MCF 10A (cell line): ENCODE data around the gene PTBP3. TPM values are rescaled to one million over a fixed set of nuclear protein-coding genes. Genes with fewer than 3 reads are reported as not detected.
"Not testable (repeated sequence)": the region's sequence is repeated elsewhere in the genome, so short reads cannot be mapped to it uniquely, and the experiment has no call there.

Source experiments
- BruUV-seq: library from RNA; stranded (reverse); fragments of 400-500 nt; replicated peaks from 2 replicates; lab custom pipeline; 2021; lab: Mats Ljungman, UMichigan
- CTCF ChIA-PET: fragments of 300-600 bp; sonication (Branson Sonifier 250); formaldehyde crosslinking; extraction: SDS; loops from one replicate; lab custom pipeline; 2021; ENCODE audit warnings: antibody characterized with exemption, inconsistent platforms; lab: Yijun Ruan, JAX
- POLR2A ChIA-PET: fragments of 300-600, 350-650 bp; sonication (Branson Sonifier 250); formaldehyde crosslinking; extraction: SDS; loops from one replicate; lab custom pipeline; 2020; ENCODE audit warnings: antibody characterized with exemption, inconsistent platforms; lab: Yijun Ruan, JAX
- DNase-seq: peaks from one replicate; pipeline ENCODE4 v3.0.0-alpha.2; 2018; ENCODE audit not compliant: unreplicated experiment
- H3K27ac Mint-ChIP-seq: one replicate; pipeline ENCODE4 v1.8.0; 2022; ENCODE audit warnings: mild to moderate bottlenecking, low read depth, mixed read lengths; ENCODE audit not compliant: unreplicated experiment
- H3K27me3 Mint-ChIP-seq: one replicate; pipeline ENCODE4 v1.8.0; 2022; ENCODE audit warnings: mixed read lengths; ENCODE audit not compliant: insufficient read depth, unreplicated experiment
- H3K36me3 Mint-ChIP-seq: one replicate; pipeline ENCODE4 v1.8.0; 2022; ENCODE audit warnings: mild to moderate bottlenecking, moderate library complexity, mixed read lengths; ENCODE audit not compliant: insufficient read depth, unreplicated experiment
- H3K4me1 Mint-ChIP-seq: one replicate; pipeline ENCODE4 v1.8.0; 2022; ENCODE audit warnings: mixed read lengths; ENCODE audit not compliant: insufficient read depth, unreplicated experiment
- H3K4me3 Mint-ChIP-seq: one replicate; pipeline ENCODE4 v1.8.0; 2022; ENCODE audit warnings: mild to moderate bottlenecking, moderate library complexity, mixed read lengths; ENCODE audit not compliant: unreplicated experiment
- H3K9me3 Mint-ChIP-seq: one replicate; pipeline ENCODE4 v1.8.0; 2022; ENCODE audit warnings: mixed read lengths; ENCODE audit not compliant: unreplicated experiment
- CTCF ChIP-seq: fragments of 200-600 bp; IDR thresholded peaks from one replicate; pipeline ENCODE4 v1.8.0; 2022; ENCODE audit warnings: antibody characterized with exemption, mild to moderate bottlenecking; ENCODE audit not compliant: unreplicated experiment
- intact Hi-C: fragments of 100-400 bp; cut with micrococcal nuclease; formaldehyde crosslinking; loops from 2 replicates; pipeline ENCODE4 v1.14.1; 2022
- total RNA-seq: library from RNA; stranded (reverse); gene quantifications from 2 replicates; pipeline ENCODE4 v1.2.3, GENCODE V29; 2022

The PTBP3 gene
- total RNA-seq, 1 experiment from 2014 or later, result 79.2 TPM

GRCh38 chr9:112367465-112367864 is 34.0 kb upstream of the PTBP3 start:
- H3K4me1 Mint-ChIP-seq, result no peaks in the 10 kb centered on the region
- H3K27me3 Mint-ChIP-seq, result no peaks in the 10 kb centered on the region
- ChIA-PET POLR2A (interaction anchor here (0.7 to 1.9 kb wide), 2 partner anchors 11 to 12 kb away, joined by 3 to 5 read pairs; partner anchors contain the start of gene HSDL2), CTCF (interaction anchor here (0.7 to 3.9 kb wide), 4 partner anchors 254 to 286 kb away, joined by 3 to 25 read pairs (median 6); no protein-coding TSS in a partner anchor)
- H3K9me3 Mint-ChIP-seq, result peaks cover 17% of the 10 kb centered on the region
- DNase-seq, result no peak
- no peak overlapping the region for H3K27ac Mint-ChIP-seq
- intact Hi-C loops, result loop anchor here (10.0 kb wide), 1 partner anchor 603 kb away; no protein-coding TSS in a partner anchor
- no peak for TF ChIP-seq CTCF
- BruUV-seq, result no TSS peak
- H3K4me3 Mint-ChIP-seq, result no peak overlapping the region
- no peaks in the 10 kb centered on the region for H3K36me3 Mint-ChIP-seq

GRCh38 chr9:112366591-112366990 is 33.2 kb upstream of the PTBP3 start:
- Mint-ChIP-seq H3K4me1 (no peaks in the 10 kb centered on the region), H3K27me3 (no peaks in the 10 kb centered on the region), H3K36me3 (no peaks in the 10 kb centered on the region), H3K4me3 (no peak overlapping the region), H3K9me3 (peaks cover 17% of the 10 kb centered on the region), H3K27ac (no peak overlapping the region)
- no peak for DNase-seq
- intact Hi-C loops, result loop anchor here (10.0 kb wide), 1 partner anchor 602 kb away; no protein-coding TSS in a partner anchor
- CTCF ChIA-PET, result interaction anchor here (0.6 to 3.9 kb wide), 8 partner anchors 10 to 579 kb away, joined by 3 to 25 read pairs (median 3); no protein-coding TSS in a partner anchor
- no TSS peak for BruUV-seq
- POLR2A ChIA-PET, result interaction anchor here (0.6 to 1.1 kb wide), 6 partner anchors 12 to 855 kb away, joined by 3 to 5 read pairs (median 3); partner anchors contain the start of genes FKBP15, HSDL2 and SLC31A1
- TF ChIP-seq CTCF, result no peak

- H3K4me1 Mint-ChIP-seq, H3K27me3 Mint-ChIP-seq, H3K36me3 Mint-ChIP-seq, BruUV-seq, DNase-seq, H3K27ac Mint-ChIP-seq, H3K4me3 Mint-ChIP-seq: not testable (repeated sequence)
- ChIA-PET CTCF (interaction anchor here (0.6 to 3.9 kb wide), 3 partner anchors 252 to 422 kb away, joined by 3 to 25 read pairs (median 4); no protein-coding TSS in a partner anchor), POLR2A (interaction anchor here (1.0 kb wide), 1 partner anchor 14 kb away, joined by 5 read pairs; no protein-coding TSS in a partner anchor)
- intact Hi-C loops, result loop anchor here (10.0 kb wide), 1 partner anchor 600 kb away; no protein-coding TSS in a partner anchor
- peaks cover 17% of the 10 kb centered on the region for H3K9me3 Mint-ChIP-seq
Observed at GRCh38 chr9:112365257-112365656, 31.8 kb upstream of the PTBP3 start.

GRCh38 chr9:112364761-112365160 is 31.3 kb upstream of the PTBP3 start:
- H3K4me3 Mint-ChIP-seq, result no peak overlapping the region

More at GRCh38 chr9:112364761-112365160, 31.3 kb upstream of the PTBP3 start:
- intact Hi-C loops, result loop anchor here (10.0 kb wide), 1 partner anchor 600 kb away; no protein-coding TSS in a partner anchor
- H3K4me1 Mint-ChIP-seq, result peaks cover 5% of the 10 kb centered on the region
- H3K27me3 Mint-ChIP-seq, result no peaks in the 10 kb centered on the region
- no peak for TF ChIP-seq CTCF
- H3K36me3 Mint-ChIP-seq, result no peaks in the 10 kb centered on the region
- no peak for DNase-seq
- no TSS peak for BruUV-seq
- peaks cover 13% of the 10 kb centered on the region for H3K9me3 Mint-ChIP-seq
- ChIA-PET POLR2A (interaction anchor here (1.0 kb wide), 1 partner anchor 14 kb away, joined by 5 read pairs; no protein-coding TSS in a partner anchor), CTCF (interaction anchor here (0.6 to 3.9 kb wide), 4 partner anchors 246 to 268 kb away, joined by 3 to 25 read pairs (median 4); no protein-coding TSS in a partner anchor)
- no peak overlapping the region for H3K27ac Mint-ChIP-seq
